ENCODE measurements around the gene MYPOP. TPM values are rescaled to one million over a fixed set of nuclear protein-coding genes. Genes with fewer than 3 reads are reported as not detected.
"Not testable (repeated sequence)": the region's sequence is repeated elsewhere in the genome, so short reads cannot be mapped to it uniquely, and the experiment has no call there.

Gene MYPOP
- total and polyA plus RNA-seq, 5 donors = 9.1 to 15.4 (median 11.7) TPM

- Histone ChIP-seq H3K27ac (ENCODE audit: low read length) (no peak overlapping the region), H3K4me1 (ENCODE audit: control insufficient read depth, insufficient read depth, low read length) (no peaks in the 10 kb centered on the region), H3K4me3 (ENCODE audit: low read length) (no peak overlapping the region), H3K9me3 (ENCODE audit: control insufficient read depth, low read length) (no peaks in the 10 kb centered on the region), H3K27me3 (ENCODE audit: control insufficient read depth, insufficient read depth) (no peaks in the 10 kb centered on the region)
- 92% methylated on average over 3 of the region's 3 CpGs for WGBS
- ATAC-seq = no peak
- intact Hi-C loops (cut with DNase I) = loop anchor here in 1 of 4 donors (10.0 kb wide), 1 partner anchor 89 kb away; the partner anchor contains the start of gene CCDC61
- peak in 2 of 3 donors; percentile 8 to 40 for DNase-seq
Measured at GRCh38 chr19:45906221-45906620, 3.8 kb upstream of the MYPOP start.

GRCh38 chr19:45905011-45905410 is 2.6 kb upstream of the MYPOP start:
- Histone ChIP-seq H3K27me3 (ENCODE audit: control insufficient read depth, insufficient read depth) (no peaks in the 10 kb centered on the region), H3K4me3 (ENCODE audit: low read length) (no peak overlapping the region), H3K9me3 (ENCODE audit: control insufficient read depth, low read length) (no peaks in the 10 kb centered on the region), H3K4me1 (ENCODE audit: control insufficient read depth, insufficient read depth, low read length) (peaks cover 4% of the 10 kb centered on the region), H3K27ac (ENCODE audit: low read length) (no peak overlapping the region)
- DNase-seq = peak in 2 of 3 donors; percentile 10 to 14
- 77% methylated on average over 10 of the region's 10 CpGs for WGBS
- ATAC-seq = no peak
- intact Hi-C loops (cut with DNase I) = loop anchor here in 1 of 4 donors (10.0 kb wide), 1 partner anchor 90 kb away; the partner anchor contains the start of gene CCDC61

- peak overlapping the region; percentile 91 for H3K4me3 ChIP-seq (ENCODE audit: low read length)
- H3K9me3 ChIP-seq (ENCODE audit: control insufficient read depth, low read length) = no peaks in the 10 kb centered on the region
- WGBS = 1% methylated on average over 72 of the region's 73 CpGs
- H3K4me1 ChIP-seq (ENCODE audit: control insufficient read depth, insufficient read depth, low read length) = peaks cover 4% of the 10 kb centered on the region
- intact Hi-C loops (cut with DNase I) = loop anchor here in 1 of 4 donors (10.0 kb wide), 1 partner anchor 92 kb away; the partner anchor contains the start of gene CCDC61
- H3K27ac ChIP-seq (ENCODE audit: low read length) = peak overlapping the region; percentile 48
- DNase-seq (peak; percentile 99 to 100 (median 99)), ATAC-seq (peak; percentile 96 to 97)
- H3K27me3 ChIP-seq (ENCODE audit: control insufficient read depth, insufficient read depth) = no peaks in the 10 kb centered on the region
Measured at GRCh38 chr19:45902651-45903625, 525 bp upstream of the MYPOP start.

GRCh38 chr19:45901432-45901911 is 941 bp downstream of the MYPOP start:
- intact Hi-C loops (cut with DNase I) = loop anchor here in 1 of 4 donors (10.0 kb wide), 1 partner anchor 93 kb away; the partner anchor contains the start of gene CCDC61
- Histone ChIP-seq H3K9me3 (ENCODE audit: control insufficient read depth, low read length) (no peaks in the 10 kb centered on the region), H3K27ac (ENCODE audit: low read length) (no peak overlapping the region), H3K27me3 (ENCODE audit: control insufficient read depth, insufficient read depth) (no peaks in the 10 kb centered on the region), H3K4me3 (ENCODE audit: low read length) (peak overlapping the region; percentile 91), H3K4me1 (ENCODE audit: control insufficient read depth, insufficient read depth, low read length) (peaks cover 4% of the 10 kb centered on the region)
- ATAC-seq (no peak), DNase-seq (peak; percentile 59 to 80 (median 80))
- WGBS = 10% methylated on average over 69 of the region's 69 CpGs

- DNase-seq = peak in 2 of 3 donors; percentile 6 to 21
- peak overlapping the region; percentile 91 for H3K4me3 ChIP-seq (ENCODE audit: low read length)
- no peak for ATAC-seq
- H3K4me1 ChIP-seq (ENCODE audit: control insufficient read depth, insufficient read depth, low read length) = peaks cover 4% of the 10 kb centered on the region
- intact Hi-C loops (cut with DNase I) = loop anchor here in 1 of 4 donors (10.0 kb wide), 1 partner anchor 94 kb away; the partner anchor contains the start of gene CCDC61
- no peak overlapping the region for H3K27ac ChIP-seq (ENCODE audit: low read length)
- H3K27me3 ChIP-seq (ENCODE audit: control insufficient read depth, insufficient read depth) = no peaks in the 10 kb centered on the region
- WGBS = 60% methylated on average over 22 of the region's 22 CpGs
- H3K9me3 ChIP-seq (ENCODE audit: control insufficient read depth, low read length) = no peaks in the 10 kb centered on the region
Measured at GRCh38 chr19:45900738-45901431, 1.5 kb downstream of the MYPOP start.

- WGBS = 94% methylated on average over 4 of the region's 4 CpGs
- H3K9me3 ChIP-seq (ENCODE audit: control insufficient read depth, low read length) = no peaks in the 10 kb centered on the region
- intact Hi-C loops (cut with DNase I) = loop anchor here in 1 of 4 donors (10.0 kb wide), 1 partner anchor 95 kb away; the partner anchor contains the start of gene CCDC61
- DNase-seq (peak in 2 of 3 donors; percentile 3 to 20), ATAC-seq (no peak)
- no peak overlapping the region for H3K27ac ChIP-seq (ENCODE audit: low read length)
- no peak overlapping the region for H3K4me3 ChIP-seq (ENCODE audit: low read length)
- H3K27me3 ChIP-seq (ENCODE audit: control insufficient read depth, insufficient read depth) = no peaks in the 10 kb centered on the region
- peaks cover 4% of the 10 kb centered on the region for H3K4me1 ChIP-seq (ENCODE audit: control insufficient read depth, insufficient read depth, low read length)
Measured at GRCh38 chr19:45899919-45900589, 2.4 kb downstream of the MYPOP start.

GRCh38 chr19:45899253-45899652 is 3.2 kb downstream of the MYPOP start:
- Histone ChIP-seq H3K4me3 (ENCODE audit: low read length) (no peak overlapping the region), H3K27ac (ENCODE audit: low read length) (no peak overlapping the region), H3K27me3 (ENCODE audit: control insufficient read depth, insufficient read depth) (no peaks in the 10 kb centered on the region), H3K9me3 (ENCODE audit: control insufficient read depth, low read length) (no peaks in the 10 kb centered on the region), H3K4me1 (ENCODE audit: control insufficient read depth, insufficient read depth, low read length) (peaks cover 4% of the 10 kb centered on the region)
- peak in 2 of 3 donors; percentile 11 to 22 for DNase-seq
- intact Hi-C loops (cut with DNase I) = no loop called here
- no peak for ATAC-seq
- 97% methylated on average over 7 of the region's 7 CpGs for WGBS

GRCh38 chr19:45897261-45897812 is 5.1 kb downstream of the MYPOP start:
- whole genome bisulfite sequencing = 90% methylated on average over 8 of the region's 8 CpGs
- DNase-seq (peak in 2 of 3 donors; percentile 14 to 21), ATAC-seq (no peak)
- no peak overlapping the region for H3K4me3 ChIP-seq (ENCODE audit: low read length)
- no peak overlapping the region for H3K27ac ChIP-seq (ENCODE audit: low read length)
- intact Hi-C loops (cut with DNase I) = no loop called here
- H3K27me3 ChIP-seq (ENCODE audit: control insufficient read depth, insufficient read depth) = no peaks in the 10 kb centered on the region
- H3K4me1 ChIP-seq (ENCODE audit: control insufficient read depth, insufficient read depth, low read length) = peaks cover 4% of the 10 kb centered on the region
- no peaks in the 10 kb centered on the region for H3K9me3 ChIP-seq (ENCODE audit: control insufficient read depth, low read length)

- H3K4me3 ChIP-seq (ENCODE audit: low read length); ATAC-seq; H3K27ac ChIP-seq (ENCODE audit: low read length); H3K27me3 ChIP-seq (ENCODE audit: control insufficient read depth, insufficient read depth); intact Hi-C loops (cut with DNase I); H3K4me1 ChIP-seq (ENCODE audit: control insufficient read depth, insufficient read depth, low read length); H3K9me3 ChIP-seq (ENCODE audit: control insufficient read depth, low read length): not testable (repeated sequence)
- 95% methylated on average over 12 of the region's 12 CpGs for WGBS
- peak in 1 of 3 donors; percentile 7 for DNase-seq
Measured at GRCh38 chr19:45895983-45896599, 6.3 kb downstream of the MYPOP start.
